NCI-H1694 (cell line): ENCODE measurements around the gene GLI3.

Source experiments
- DNase-seq: peaks from one replicate; lab custom pipeline; 2025; lab: John Stamatoyannopoulos, UW

The GLI3 gene

GRCh38 chr7:42105554-42106358, 131.3 kb downstream of the GLI3 start:
- no peak for DNase-seq

GRCh38 chr7:42104694-42105093, 132.3 kb downstream of the GLI3 start:
- no peak for DNase-seq

GRCh38 chr7:42104231-42104630, 132.8 kb downstream of the GLI3 start:
- DNase-seq, result no peak

- no peak for DNase-seq
Observed at GRCh38 chr7:42103456-42103855, 133.6 kb downstream of the GLI3 start.

- DNase-seq, result no peak
Observed at GRCh38 chr7:42103020-42103419, 134.0 kb downstream of the GLI3 start.

- DNase-seq, result no peak
Observed at GRCh38 chr7:42102301-42102700, 134.7 kb downstream of the GLI3 start.

- DNase-seq, result no peak
Observed at GRCh38 chr7:42100156-42100508, 136.9 kb downstream of the GLI3 start.

GRCh38 chr7:42099470-42100155, 137.4 kb downstream of the GLI3 start:
- DNase-seq, result no peak

- DNase-seq, result no peak
Observed at GRCh38 chr7:42099066-42099465, 137.9 kb downstream of the GLI3 start.

GRCh38 chr7:42097752-42098151, 139.3 kb downstream of the GLI3 start:
- DNase-seq, result no peak

GRCh38 chr7:42096681-42097561, 140.1 kb downstream of the GLI3 start:
- no peak for DNase-seq

GRCh38 chr7:42096268-42096667, 140.7 kb downstream of the GLI3 start:
- no peak for DNase-seq

- no peak for DNase-seq
Observed at GRCh38 chr7:42095791-42096190, 141.2 kb downstream of the GLI3 start.

GRCh38 chr7:42093349-42093905, 143.6 kb downstream of the GLI3 start:
- no peak for DNase-seq

GRCh38 chr7:42091461-42092291, 145.3 kb downstream of the GLI3 start:
- no peak for DNase-seq

GRCh38 chr7:42090806-42091205, 146.2 kb downstream of the GLI3 start:
- DNase-seq, result no peak

- DNase-seq, result no peak
Observed at GRCh38 chr7:42090056-42090455, 147.0 kb downstream of the GLI3 start.

- no peak for DNase-seq
Observed at GRCh38 chr7:42087616-42088015, 149.4 kb downstream of the GLI3 start.

- DNase-seq, result no peak
Observed at GRCh38 chr7:42085531-42085930, 151.5 kb downstream of the GLI3 start.

- DNase-seq, result no peak
Observed at GRCh38 chr7:42084263-42084662, 152.7 kb downstream of the GLI3 start.

GRCh38 chr7:42083284-42083683, 153.7 kb downstream of the GLI3 start:
- DNase-seq, result no peak
